Activated B cell treated with CpG ODN at 0.5 μM for 24 hours (primary cell): ENCODE data around the gene YEATS4. TPM values are rescaled to one million over a fixed set of nuclear protein-coding genes. Genes with fewer than 3 reads are reported as not detected.

ENCODE experiments used
- ATAC-seq: fragments of 200-7000 bp; cut with Tn5 transposase; one replicate; pipeline ENCODE4 v1.10.0; 2021; ENCODE audit warnings: low read depth, mild to moderate bottlenecking, moderate library complexity
- CTCF ChIA-PET: fragments of 350-600 bp; sonication (Branson Sonifier 250); formaldehyde crosslinking; loops from one replicate; lab custom pipeline; 2021; ENCODE audit warnings: antibody characterized with exemption; lab: Charles Lee
- POLR2A ChIA-PET: fragments of 350-600 bp; sonication (Branson Sonifier 250); formaldehyde crosslinking; loops from one replicate; lab custom pipeline; 2021; ENCODE audit warnings: antibody characterized with exemption; lab: Charles Lee
- DNase-seq: peaks from one replicate; pipeline ENCODE4 v3.0.0; 2022
- H3K27ac Mint-ChIP-seq: one replicate; pipeline ENCODE4 v1.8.0; 2020; ENCODE audit warnings: mixed read lengths
- H3K27me3 Mint-ChIP-seq: one replicate; pipeline ENCODE4 v1.8.0; 2021; ENCODE audit warnings: mixed read lengths
- H3K36me3 Mint-ChIP-seq: one replicate; pipeline ENCODE4 v1.8.0; 2021; ENCODE audit warnings: low read depth, mixed read lengths
- H3K4me1 Mint-ChIP-seq: one replicate; pipeline ENCODE4 v1.8.0; 2021; ENCODE audit warnings: mixed read lengths
- H3K4me3 Mint-ChIP-seq: one replicate; pipeline ENCODE4 v1.8.0; 2020; ENCODE audit warnings: mild to moderate bottlenecking, mixed read lengths
- H3K9me3 Mint-ChIP-seq: one replicate; pipeline ENCODE4 v1.8.0; 2020; ENCODE audit warnings: mixed read lengths
- intact Hi-C: fragments of 100-400 bp; cut with micrococcal nuclease; formaldehyde crosslinking; loops from one replicate; pipeline ENCODE4 v1.15.1; 2024
- total RNA-seq: library from RNA; stranded (reverse); gene quantifications from 2 replicates; pipeline ENCODE4 v1.2.3, GENCODE V29; 2022
- TF ChIP-seq, protein P1 (sequence below): fragments of 200-600 bp; IDR thresholded peaks from one replicate; pipeline ENCODE4 v1.8.0; 2022; ENCODE audit warnings: antibody characterized with exemption, mild to moderate bottlenecking

Gene YEATS4
- total RNA-seq, 1 donor from 2014 or later, result 14.9 TPM

DNA sequence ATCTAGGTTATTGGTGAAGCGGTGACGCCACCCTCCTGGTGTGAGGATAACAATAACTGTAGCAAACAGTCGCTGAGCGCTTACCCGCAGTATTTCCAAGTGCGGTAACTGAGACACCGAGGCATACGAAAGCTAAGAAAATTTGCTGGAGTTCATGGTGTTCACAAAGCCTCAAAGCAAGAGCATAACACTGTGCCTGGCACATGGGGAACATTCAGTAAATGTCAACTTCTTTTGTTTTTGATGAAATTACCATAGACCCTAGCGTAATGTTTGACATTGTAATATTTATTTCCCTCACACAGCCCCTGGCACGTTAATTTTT lies 767 bp downstream of the YEATS4 start:
- H3K36me3 Mint-ChIP-seq, result peaks cover 13% of the 10 kb centered on the region
- ATAC-seq (no peak), DNase-seq (no peak)
- TF ChIP-seq, protein P1, sequence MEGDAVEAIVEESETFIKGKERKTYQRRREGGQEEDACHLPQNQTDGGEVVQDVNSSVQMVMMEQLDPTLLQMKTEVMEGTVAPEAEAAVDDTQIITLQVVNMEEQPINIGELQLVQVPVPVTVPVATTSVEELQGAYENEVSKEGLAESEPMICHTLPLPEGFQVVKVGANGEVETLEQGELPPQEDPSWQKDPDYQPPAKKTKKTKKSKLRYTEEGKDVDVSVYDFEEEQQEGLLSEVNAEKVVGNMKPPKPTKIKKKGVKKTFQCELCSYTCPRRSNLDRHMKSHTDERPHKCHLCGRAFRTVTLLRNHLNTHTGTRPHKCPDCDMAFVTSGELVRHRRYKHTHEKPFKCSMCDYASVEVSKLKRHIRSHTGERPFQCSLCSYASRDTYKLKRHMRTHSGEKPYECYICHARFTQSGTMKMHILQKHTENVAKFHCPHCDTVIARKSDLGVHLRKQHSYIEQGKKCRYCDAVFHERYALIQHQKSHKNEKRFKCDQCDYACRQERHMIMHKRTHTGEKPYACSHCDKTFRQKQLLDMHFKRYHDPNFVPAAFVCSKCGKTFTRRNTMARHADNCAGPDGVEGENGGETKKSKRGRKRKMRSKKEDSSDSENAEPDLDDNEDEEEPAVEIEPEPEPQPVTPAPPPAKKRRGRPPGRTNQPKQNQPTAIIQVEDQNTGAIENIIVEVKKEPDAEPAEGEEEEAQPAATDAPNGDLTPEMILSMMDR, result no peak
- no peaks in the 10 kb centered on the region for H3K27me3 Mint-ChIP-seq
- peak overlapping the region; percentile 81 for H3K27ac Mint-ChIP-seq
- CTCF ChIA-PET, result no interaction called here
- H3K4me3 Mint-ChIP-seq, result peak overlapping the region; percentile 88
- H3K4me1 Mint-ChIP-seq, result peaks cover 20% of the 10 kb centered on the region
- intact Hi-C loops, result loop anchor here (1.0 kb wide), 3 partner anchors 110 to 225 kb away; partner anchors contain the start of genes CCT2 and FRS2
- no peaks in the 10 kb centered on the region for H3K9me3 Mint-ChIP-seq
- POLR2A ChIA-PET, result interaction anchor here (0.7 kb wide), 1 partner anchor 14 kb away, joined by 3 read pairs; no protein-coding TSS in a partner anchor

DNA sequence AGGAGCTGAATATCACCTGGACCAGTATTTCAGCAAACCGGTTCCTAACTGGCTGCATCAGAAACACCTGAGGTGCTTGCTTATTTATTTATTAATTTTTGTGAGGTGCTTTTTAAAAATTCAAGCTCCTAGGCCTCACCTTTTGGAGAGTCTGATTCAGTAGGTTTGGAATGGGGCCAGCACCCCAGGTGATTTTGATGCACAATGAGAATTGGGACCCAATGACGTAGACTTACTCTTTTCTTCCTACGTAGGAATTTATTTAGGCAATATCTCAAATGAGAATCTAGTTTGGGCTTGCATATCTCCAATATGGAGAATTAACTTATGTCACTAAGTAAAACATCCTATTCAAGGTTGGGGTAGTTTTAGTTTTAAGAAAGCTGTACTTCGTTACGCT lies 7.3 kb downstream of the YEATS4 start:
- H3K4me3 Mint-ChIP-seq, result no peak overlapping the region
- H3K27me3 Mint-ChIP-seq, result no peaks in the 10 kb centered on the region
- ChIA-PET CTCF (no interaction called here), POLR2A (interaction anchor here (0.7 kb wide), 1 partner anchor 145 kb away, joined by 3 read pairs; no protein-coding TSS in a partner anchor)
- TF ChIP-seq, protein P1, result no peak
- no peaks in the 10 kb centered on the region for H3K9me3 Mint-ChIP-seq
- ATAC-seq (no peak), DNase-seq (no peak)
- intact Hi-C loops, result no loop called here
- H3K36me3 Mint-ChIP-seq, result peaks cover 57% of the 10 kb centered on the region
- no peaks in the 10 kb centered on the region for H3K4me1 Mint-ChIP-seq
- H3K27ac Mint-ChIP-seq, result no peak overlapping the region

DNA sequence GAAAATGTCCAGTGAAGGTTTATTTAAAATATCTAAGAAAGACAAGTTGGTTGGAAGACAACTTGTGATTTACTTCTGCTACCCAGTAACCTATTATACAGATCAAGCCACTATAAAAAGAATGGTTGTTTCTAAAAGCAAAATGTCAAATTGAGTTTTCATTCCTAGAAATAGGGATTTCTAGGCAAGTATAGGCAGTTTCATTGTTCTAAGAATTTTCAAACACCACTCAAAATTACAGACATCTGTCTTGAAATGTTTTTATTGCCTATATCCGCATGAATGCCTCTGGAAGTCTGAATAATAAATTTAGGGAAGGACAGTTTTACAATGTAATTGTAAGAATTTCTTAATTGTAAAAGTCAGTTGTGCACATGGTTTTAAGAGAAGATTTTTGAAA lies 8.6 kb downstream of the YEATS4 start:
- Mint-ChIP-seq H3K4me1 (no peaks in the 10 kb centered on the region), H3K9me3 (no peaks in the 10 kb centered on the region), H3K36me3 (peaks cover 62% of the 10 kb centered on the region), H3K27me3 (no peaks in the 10 kb centered on the region), H3K4me3 (no peak overlapping the region), H3K27ac (no peak overlapping the region)
- no peak for DNase-seq
- CTCF ChIA-PET, result no interaction called here
- intact Hi-C loops, result no loop called here
- POLR2A ChIA-PET, result no interaction called here
- TF ChIP-seq, protein P1, result no peak
- ATAC-seq, result no peak

DNA sequence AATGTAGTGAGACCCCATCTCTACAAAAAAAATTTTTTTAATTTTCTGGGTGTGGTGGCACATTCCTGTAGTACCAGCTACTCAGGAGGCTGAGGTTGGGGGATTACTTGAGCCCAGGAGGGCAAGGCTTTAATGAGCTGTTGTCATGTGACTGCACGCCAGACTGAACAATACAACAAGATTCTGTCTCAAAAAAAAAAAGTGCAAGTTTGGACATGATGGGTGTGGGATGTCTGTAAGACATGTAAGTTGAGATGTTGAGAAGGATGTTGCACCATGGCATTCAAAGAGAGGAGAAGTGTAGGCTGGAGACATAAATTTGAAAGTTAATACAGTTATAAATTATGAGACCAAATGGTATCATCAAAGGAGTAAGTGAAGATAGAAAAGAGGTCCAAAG lies 23.5 kb downstream of the YEATS4 start:
- CTCF ChIA-PET, result no interaction called here
- ATAC-seq (no peak), DNase-seq (no peak)
- H3K27ac Mint-ChIP-seq, result no peak overlapping the region
- POLR2A ChIA-PET, result no interaction called here
- no peaks in the 10 kb centered on the region for H3K27me3 Mint-ChIP-seq
- H3K36me3 Mint-ChIP-seq, result peaks cover 68% of the 10 kb centered on the region
- no peaks in the 10 kb centered on the region for H3K9me3 Mint-ChIP-seq
- intact Hi-C loops, result no loop called here
- TF ChIP-seq, protein P1, result no peak
- no peaks in the 10 kb centered on the region for H3K4me1 Mint-ChIP-seq
- H3K4me3 Mint-ChIP-seq, result no peak overlapping the region

DNA sequence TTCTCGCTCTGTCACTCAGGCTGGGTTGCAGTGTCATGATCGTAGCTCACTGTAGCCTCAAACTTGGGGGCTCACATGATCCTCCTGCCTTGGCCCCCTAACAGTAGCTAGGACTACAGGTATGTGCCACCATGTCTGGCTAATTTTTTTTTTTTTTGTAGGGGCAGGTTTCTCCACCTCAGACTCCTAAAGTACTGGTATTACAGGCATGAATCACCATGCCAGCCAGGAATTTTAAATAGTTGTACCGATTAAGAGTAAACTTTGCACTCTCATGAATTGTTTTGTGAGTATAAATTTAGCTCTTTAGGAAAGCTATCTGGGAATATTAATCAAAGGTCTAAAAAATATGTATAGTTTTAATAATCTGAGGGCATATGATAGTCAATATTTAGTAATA lies 25.5 kb downstream of the YEATS4 start:
- ChIA-PET POLR2A (no interaction called here), CTCF (interaction anchor here (1.7 to 2.2 kb wide), 2 partner anchors 28 to 186 kb away, joined by 4 to 7 read pairs; no protein-coding TSS in a partner anchor)
- Mint-ChIP-seq H3K4me3 (no peak overlapping the region), H3K27ac (no peak overlapping the region), H3K27me3 (no peaks in the 10 kb centered on the region), H3K4me1 (no peaks in the 10 kb centered on the region), H3K9me3 (no peaks in the 10 kb centered on the region), H3K36me3 (peaks cover 59% of the 10 kb centered on the region)
- TF ChIP-seq, protein P1, result no peak
- ATAC-seq (no peak), DNase-seq (no peak)
- intact Hi-C loops, result no loop called here
